Osteoblast (primary cell): ENCODE measurements around the gene TAS2R30. TPM values are rescaled to one million over a fixed set of nuclear protein-coding genes. Genes with fewer than 3 reads are reported as not detected.
A peak's percentile ranks its signal among the peaks of the same experiment; 100 is the strongest.

Experiments
- DNase-seq: peaks from one replicate; pipeline ENCODE4 v3.0.0; 2011; ENCODE audit warnings: low spot score, mixed read lengths; ENCODE audit not compliant: insufficient read length; ENCODE audit errors: missing footprints
- H2AFZ ChIP-seq: 2 replicates; pipeline ENCODE4 v1.6.0; 2011; ENCODE audit warnings: mild to moderate bottlenecking, low read length
- H3K27ac ChIP-seq: 2 replicates; pipeline ENCODE4 v1.5.1; 2011; ENCODE audit warnings: mild to moderate bottlenecking, low read depth, low read length, moderate library complexity
- H3K27me3 ChIP-seq: 2 replicates; pipeline ENCODE4 v1.6.0; 2012; ENCODE audit warnings: mild to moderate bottlenecking, control low read depth, inconsistent platforms, low read length, moderate library complexity; ENCODE audit not compliant: insufficient read depth
- H3K36me3 ChIP-seq: 2 replicates; pipeline ENCODE4 v1.5.1; 2011; ENCODE audit warnings: mild to moderate bottlenecking, low read length, control low read depth, moderate library complexity; ENCODE audit not compliant: insufficient read depth
- H3K4me1 ChIP-seq: 2 replicates; pipeline ENCODE4 v1.5.1; 2011; ENCODE audit warnings: mild to moderate bottlenecking, low read length, control low read depth, moderate library complexity; ENCODE audit not compliant: insufficient read depth
- H3K4me2 ChIP-seq: 2 replicates; pipeline ENCODE4 v1.6.0; 2011; ENCODE audit warnings: mild to moderate bottlenecking, low read length; ENCODE audit not compliant: insufficient read depth
- H3K4me3 ChIP-seq: fragments of 200-600 bp; sonication (generic); 3 replicates; pipeline ENCODE4 v1.5.1; 2012; ENCODE audit warnings: mild to moderate bottlenecking, low read length, inconsistent platforms; ENCODE audit not compliant: insufficient read depth
- H3K79me2 ChIP-seq: 2 replicates; pipeline ENCODE4 v1.6.0; 2012; ENCODE audit warnings: mild to moderate bottlenecking, low read length, control low read depth, inconsistent platforms; ENCODE audit not compliant: insufficient read depth
- H3K9me3 ChIP-seq: 2 replicates; pipeline ENCODE4 v1.5.1; 2011; ENCODE audit warnings: low read depth, low read length, control low read depth
- H4K20me1 ChIP-seq: 2 replicates; pipeline ENCODE4 v1.6.0; 2012; ENCODE audit warnings: mild to moderate bottlenecking, low read length, control low read depth; ENCODE audit not compliant: insufficient read depth
- total RNA-seq: library from RNA; depleted of rRNA; stranded (reverse); fragments of >200 nt; gene quantifications from 2 replicates; pipeline ENCODE4 v1.2.3, GENCODE V29; 2012
- TF ChIP-seq, protein P1 (sequence below): IDR thresholded peaks from 2 replicates; pipeline ENCODE4 v1.5.1; 2011; ENCODE audit warnings: mild to moderate bottlenecking, low read depth, low read length, moderate library complexity; ENCODE audit errors: extremely low read depth

The TAS2R30 gene
- total RNA-seq, 1 donor: 8.3 TPM

DNA sequence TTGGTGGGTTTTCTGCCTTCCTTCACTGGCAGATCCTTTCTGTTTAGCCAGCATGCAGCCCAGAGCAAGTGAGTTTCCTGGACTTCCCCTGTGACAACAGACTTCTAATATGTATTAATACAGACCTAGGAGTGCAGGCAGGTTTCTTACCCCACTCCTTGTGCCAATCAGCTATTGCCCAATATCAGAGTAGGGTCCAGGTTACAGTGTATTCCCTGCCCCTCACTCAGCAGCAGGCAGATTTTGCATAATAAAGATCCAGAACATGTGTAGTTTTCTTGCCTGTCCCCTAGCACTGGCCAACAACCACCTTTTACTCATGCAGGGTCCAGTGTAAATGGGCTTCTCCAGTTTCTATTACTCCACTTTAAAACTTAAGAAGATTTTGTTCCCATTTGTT lies 31.9 kb upstream of the TAS2R30 start:
- Histone ChIP-seq H3K79me2 (peaks cover 93% of the 10 kb centered on the region), H2AFZ (no peak overlapping the region), H3K27ac (no peak overlapping the region), H3K4me1 (peaks cover 18% of the 10 kb centered on the region), H3K4me3 (no peak overlapping the region), H3K27me3 (no peaks in the 10 kb centered on the region), H4K20me1 (peaks cover 34% of the 10 kb centered on the region), H3K36me3 (no peaks in the 10 kb centered on the region), H3K4me2 (no peak overlapping the region), H3K9me3 (no peaks in the 10 kb centered on the region)
- peak; percentile 55 for DNase-seq
- TF ChIP-seq, protein P1, sequence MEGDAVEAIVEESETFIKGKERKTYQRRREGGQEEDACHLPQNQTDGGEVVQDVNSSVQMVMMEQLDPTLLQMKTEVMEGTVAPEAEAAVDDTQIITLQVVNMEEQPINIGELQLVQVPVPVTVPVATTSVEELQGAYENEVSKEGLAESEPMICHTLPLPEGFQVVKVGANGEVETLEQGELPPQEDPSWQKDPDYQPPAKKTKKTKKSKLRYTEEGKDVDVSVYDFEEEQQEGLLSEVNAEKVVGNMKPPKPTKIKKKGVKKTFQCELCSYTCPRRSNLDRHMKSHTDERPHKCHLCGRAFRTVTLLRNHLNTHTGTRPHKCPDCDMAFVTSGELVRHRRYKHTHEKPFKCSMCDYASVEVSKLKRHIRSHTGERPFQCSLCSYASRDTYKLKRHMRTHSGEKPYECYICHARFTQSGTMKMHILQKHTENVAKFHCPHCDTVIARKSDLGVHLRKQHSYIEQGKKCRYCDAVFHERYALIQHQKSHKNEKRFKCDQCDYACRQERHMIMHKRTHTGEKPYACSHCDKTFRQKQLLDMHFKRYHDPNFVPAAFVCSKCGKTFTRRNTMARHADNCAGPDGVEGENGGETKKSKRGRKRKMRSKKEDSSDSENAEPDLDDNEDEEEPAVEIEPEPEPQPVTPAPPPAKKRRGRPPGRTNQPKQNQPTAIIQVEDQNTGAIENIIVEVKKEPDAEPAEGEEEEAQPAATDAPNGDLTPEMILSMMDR: no peak

DNA sequence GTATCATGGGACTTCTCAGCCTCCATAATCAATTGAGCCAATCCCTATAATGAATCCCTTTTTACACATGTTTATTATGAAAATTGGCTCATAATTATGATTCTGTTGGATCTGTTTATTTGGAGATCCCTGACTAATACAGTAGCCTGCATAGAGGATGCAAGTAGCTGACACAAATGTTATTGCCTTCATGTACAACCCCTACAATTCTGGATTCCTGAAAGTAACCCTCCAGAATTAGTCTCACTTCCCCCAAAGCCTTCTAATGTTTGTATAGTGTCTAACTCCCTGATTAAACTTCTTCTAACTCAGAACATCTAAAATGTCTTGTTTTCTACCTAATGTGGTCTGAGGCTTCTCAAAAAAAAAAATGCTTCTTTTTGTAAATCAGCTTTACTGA lies 29.9 kb upstream of the TAS2R30 start:
- Histone ChIP-seq H3K4me1 (peaks cover 7% of the 10 kb centered on the region), H4K20me1 (peaks cover 27% of the 10 kb centered on the region), H3K79me2 (peaks cover 94% of the 10 kb centered on the region), H3K4me3 (no peak overlapping the region), H3K9me3 (no peaks in the 10 kb centered on the region), H3K27ac (no peak overlapping the region), H3K27me3 (no peaks in the 10 kb centered on the region), H3K36me3 (no peaks in the 10 kb centered on the region), H2AFZ (no peak overlapping the region), H3K4me2 (no peak overlapping the region)
- TF ChIP-seq, protein P1: no peak
- no peak for DNase-seq

DNA sequence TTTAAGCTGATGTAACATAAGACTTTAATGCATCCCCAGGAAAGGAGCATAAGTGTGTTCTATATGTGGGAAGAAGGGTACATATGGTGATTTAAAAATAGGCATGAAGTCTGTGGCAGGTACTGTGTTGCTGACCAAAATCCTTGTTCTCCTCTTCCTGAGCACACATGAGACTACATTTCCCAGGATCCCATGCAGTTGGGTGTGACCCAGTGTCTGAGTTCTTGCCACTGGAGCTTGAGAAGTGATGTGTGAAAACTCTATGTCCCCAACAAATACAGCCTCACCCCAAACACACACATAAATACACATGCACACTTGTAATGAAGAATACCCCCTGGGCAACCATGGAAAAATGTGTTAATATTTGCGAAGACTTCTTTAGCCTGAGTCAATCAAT lies 28.1 kb upstream of the TAS2R30 start:
- peaks cover 92% of the 10 kb centered on the region for H3K79me2 ChIP-seq
- H3K4me2 ChIP-seq: no peak overlapping the region
- H2AFZ ChIP-seq: no peak overlapping the region
- TF ChIP-seq, protein P1: no peak
- DNase-seq: no peak
- no peaks in the 10 kb centered on the region for H3K36me3 ChIP-seq
- no peaks in the 10 kb centered on the region for H3K9me3 ChIP-seq
- H3K27ac ChIP-seq: no peak overlapping the region
- peaks cover 22% of the 10 kb centered on the region for H4K20me1 ChIP-seq
- H3K4me1 ChIP-seq: no peaks in the 10 kb centered on the region
- no peak overlapping the region for H3K4me3 ChIP-seq
- no peaks in the 10 kb centered on the region for H3K27me3 ChIP-seq

DNA sequence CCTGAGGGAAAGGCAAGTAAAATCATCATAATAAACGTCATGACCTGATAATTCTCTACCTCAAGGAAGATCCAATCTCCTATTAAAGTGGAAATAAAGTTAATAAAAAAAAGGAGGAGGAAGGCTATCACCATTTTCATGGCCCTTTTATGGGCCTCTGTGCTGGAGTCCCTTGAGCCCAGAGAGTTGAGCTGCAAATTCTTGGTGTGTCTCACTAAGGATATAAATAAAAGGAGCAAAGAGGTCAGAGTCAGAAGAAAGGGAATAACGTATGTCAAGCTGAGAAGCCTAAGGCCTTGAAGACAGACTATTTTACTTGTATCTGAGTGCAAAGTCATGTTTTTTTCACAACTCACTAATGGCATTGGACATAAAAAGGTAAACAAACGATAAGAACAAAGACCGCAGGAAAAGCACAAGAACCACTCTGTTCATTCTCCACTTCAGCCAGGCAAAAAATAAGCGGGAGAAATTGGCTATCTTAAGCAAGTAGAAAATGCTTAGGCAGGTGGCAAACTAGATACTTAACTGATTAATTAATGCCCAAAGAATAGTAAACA lies 24.5 kb upstream of the TAS2R30 start:
- no peak for DNase-seq
- no peak overlapping the region for H3K4me3 ChIP-seq
- H3K9me3 ChIP-seq: no peaks in the 10 kb centered on the region
- no peaks in the 10 kb centered on the region for H3K36me3 ChIP-seq
- H3K4me1 ChIP-seq: no peaks in the 10 kb centered on the region
- H3K27me3 ChIP-seq: no peaks in the 10 kb centered on the region
- H3K27ac ChIP-seq: no peak overlapping the region
- peaks cover 82% of the 10 kb centered on the region for H3K79me2 ChIP-seq
- H3K4me2 ChIP-seq: no peak overlapping the region
- no peak overlapping the region for H2AFZ ChIP-seq
- TF ChIP-seq, protein P1: no peak
- H4K20me1 ChIP-seq: peaks cover 10% of the 10 kb centered on the region
